ENCODE data around the gene DHRS3.
"Not testable (repeated sequence)": the region's sequence is repeated elsewhere in the genome, so short reads cannot be mapped to it uniquely, and the experiment has no call there.

DHRS3 gene

DNA sequence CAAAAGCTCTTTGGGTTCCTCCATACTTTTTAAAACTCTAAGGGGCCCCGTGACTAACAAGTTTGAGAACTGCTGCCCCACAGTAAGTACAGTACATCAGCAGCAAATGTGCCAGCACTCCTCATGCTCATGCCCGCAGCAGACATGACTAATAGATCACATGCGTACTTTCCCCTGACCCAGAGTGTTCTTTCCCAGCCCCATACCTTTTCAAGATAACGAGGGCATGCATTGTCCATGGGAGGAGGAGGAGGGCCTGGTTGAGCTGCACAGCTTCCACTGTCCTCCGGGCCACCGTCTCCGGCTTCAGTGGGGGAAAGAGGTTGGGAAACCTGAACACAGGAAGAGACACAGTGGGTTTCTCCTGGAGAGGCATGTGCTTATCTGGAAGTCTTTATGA, 45.5 kb downstream of the DHRS3 start:
- DNase-seq = no peak

DNA sequence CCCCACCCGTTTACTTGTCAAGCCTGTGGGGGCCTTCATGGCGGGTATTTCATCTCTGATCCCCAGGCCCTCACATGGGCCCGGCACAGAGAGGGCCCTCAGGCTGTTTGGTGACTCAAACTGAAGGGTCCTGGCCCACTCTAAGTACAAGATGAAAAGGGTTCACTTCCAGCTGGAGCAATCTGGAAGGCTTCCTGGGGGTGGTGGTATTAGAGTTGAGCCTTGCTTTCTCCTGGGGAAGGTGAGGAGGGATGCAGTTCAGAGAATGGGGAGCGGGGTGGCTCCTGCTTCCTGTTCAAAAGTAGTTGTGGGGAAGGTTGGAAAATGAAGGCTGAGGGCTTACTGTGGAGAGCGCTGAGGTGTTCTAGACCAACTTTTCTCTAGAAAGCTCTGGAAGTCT, 47.7 kb downstream of the DHRS3 start:
- DNase-seq = no peak

DNA sequence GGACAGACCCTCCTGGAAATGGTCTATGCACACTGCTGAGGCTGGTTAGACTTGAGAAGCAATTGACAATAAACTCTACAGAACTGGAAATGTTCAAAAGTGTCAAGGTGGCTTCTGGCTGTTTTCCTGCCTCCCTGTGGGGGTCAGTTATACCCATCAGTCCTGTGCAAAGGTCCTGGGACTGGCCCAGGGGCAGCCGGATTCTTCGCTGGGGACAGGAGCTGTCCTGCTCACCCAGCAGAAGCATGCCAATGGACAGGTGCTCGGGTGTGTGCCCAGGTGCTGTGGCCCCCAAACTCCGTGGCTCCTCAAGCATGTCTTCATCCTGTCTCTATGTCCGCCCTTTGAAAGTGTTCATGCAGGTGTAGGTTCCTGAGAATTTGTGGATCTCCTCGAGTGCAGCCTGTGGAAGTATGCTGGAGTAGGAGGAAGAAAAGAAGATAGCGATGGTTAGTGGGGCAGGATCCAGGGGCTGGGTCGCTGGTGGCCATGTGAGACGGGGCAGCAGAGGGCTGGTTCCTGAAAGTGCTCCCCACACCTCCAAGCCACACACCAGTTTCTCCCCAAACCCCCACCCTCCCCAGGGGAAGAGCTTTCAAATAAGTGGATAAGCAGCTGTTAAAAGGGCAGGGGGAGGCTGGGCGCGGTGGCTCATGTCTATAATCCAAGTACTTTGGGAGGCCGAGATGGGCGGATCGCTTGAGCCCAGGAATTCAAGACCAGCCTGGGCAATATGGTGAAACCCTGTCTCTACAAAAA, 49.8 kb downstream of the DHRS3 start:
- DNase-seq = no peak

DNA sequence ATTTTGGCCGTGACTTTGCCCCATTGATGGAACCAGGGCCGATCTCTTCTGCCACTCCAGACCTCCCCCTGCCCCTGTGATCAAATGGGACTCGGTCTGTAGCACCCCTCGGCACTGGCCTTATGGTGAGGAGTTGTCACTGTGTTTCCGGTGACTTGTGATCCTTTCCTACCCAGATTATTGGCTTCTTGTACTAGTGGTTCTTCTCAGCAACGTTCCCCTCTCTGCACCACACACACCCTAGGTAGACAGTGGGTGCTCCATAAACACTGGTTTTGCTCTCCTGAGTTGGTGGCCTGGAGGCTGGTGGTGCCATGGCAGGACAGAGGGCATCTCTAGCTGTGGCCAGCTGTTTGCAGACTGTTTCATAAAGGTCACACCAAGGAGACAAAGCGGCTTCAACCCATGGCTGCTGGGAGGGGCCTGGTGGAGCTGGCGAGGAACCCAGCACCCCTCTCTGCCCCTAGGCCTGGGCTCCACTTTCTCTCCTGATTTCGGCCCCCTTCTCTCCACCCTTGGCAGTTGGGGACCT, 50.7 kb downstream of the DHRS3 start:
- no peak for DNase-seq

DNA sequence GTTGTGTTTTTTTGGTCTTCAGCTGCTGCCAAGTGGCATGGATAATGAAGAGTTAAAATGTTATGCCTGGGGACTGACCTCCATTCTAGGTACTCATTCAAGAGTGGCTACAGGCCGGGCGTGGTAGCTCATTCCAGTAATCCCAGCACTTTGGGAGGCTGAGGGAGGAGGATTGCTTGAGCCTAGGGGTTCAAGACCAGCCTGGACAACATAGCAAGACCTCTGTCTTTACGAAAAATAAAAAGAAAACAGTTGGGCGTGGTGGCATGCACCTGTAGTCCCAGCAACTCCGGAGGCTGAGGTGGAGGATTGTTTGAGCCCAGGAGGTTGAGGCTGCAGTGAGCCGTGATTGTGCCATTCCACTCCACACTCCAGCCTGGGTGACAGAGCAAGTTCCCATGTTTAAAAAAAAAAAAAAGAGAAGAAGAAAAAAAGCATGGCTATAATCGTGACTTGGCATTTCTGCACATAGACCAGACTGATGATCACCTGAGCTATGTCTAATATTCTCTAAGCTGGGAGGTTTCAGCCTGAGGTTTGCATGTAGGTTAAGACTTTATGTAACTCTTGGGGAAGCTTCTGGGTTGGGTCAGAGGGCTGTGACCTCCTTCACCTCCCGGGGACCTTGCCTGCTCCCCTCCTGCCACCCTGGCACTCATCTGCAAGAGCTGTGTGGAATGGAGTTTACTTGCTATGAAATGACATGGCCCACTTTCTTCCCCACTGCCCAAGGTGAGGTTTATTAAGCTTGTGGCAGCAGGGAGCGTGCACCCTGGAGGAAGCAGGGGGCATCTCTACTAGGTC, 51.3 kb downstream of the DHRS3 start:
- DNase-seq = no peak

DNA sequence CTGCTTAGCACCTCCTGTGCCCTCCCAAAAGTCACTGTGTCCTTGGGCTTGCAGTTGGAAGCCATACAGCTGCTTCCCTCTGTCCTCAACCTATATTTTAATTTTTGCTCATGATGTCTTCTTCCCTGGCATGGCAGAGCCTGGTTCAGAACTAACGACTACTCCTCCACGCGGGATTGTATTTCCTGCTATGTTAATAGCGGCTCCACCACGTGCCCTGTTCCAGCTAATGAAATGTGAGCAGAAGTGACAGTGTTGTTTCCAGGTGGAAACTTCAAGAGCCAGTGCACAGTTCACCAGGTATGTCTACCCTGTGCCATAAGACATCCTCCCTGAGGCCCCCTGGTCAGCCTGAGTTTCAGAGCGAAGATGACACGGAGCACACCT, 52.1 kb downstream of the DHRS3 start:
- no peak for DNase-seq

DNA sequence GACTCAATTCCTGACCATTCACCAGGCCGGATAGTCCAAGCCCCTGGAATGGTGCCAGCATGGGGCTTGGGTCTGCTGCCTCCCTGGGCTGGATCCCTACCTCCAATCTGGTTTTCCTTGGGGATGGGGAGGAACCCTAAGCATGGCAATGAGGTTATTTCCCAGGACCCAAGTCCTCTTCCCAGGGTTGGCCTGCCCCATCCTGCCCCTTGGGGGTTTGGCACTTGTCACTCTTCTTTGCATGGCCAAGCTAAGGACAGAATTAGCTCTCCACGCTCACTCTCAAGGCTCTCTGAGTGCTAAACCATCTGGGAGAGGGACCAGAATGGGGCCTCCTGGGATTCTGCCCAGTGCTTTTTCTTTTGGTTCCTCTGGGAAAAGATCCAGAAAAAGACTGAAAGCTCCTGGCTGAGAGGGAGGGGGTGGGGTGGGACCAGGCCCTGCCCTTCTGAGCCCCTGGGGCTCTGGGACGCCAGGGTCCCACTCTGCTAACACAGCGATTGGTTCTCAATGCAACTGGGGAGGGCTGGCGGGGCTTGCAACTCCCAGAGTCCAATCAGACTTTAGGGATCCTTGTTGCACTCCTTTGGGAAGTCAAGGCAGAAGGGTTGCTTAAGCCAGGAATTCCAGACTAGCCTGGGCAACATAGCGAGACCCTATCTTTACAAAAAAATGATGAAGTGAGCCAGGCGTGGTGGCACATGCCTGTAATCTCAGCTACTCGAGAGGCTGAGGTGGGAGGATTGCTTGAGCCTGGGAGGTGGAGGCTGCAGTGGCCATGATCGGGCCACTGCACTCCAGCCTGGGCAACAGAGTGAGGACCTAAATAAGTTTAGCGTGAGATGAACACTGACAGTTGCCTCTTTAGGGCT, 52.7 kb downstream of the DHRS3 start:
- no peak for DNase-seq

DNA sequence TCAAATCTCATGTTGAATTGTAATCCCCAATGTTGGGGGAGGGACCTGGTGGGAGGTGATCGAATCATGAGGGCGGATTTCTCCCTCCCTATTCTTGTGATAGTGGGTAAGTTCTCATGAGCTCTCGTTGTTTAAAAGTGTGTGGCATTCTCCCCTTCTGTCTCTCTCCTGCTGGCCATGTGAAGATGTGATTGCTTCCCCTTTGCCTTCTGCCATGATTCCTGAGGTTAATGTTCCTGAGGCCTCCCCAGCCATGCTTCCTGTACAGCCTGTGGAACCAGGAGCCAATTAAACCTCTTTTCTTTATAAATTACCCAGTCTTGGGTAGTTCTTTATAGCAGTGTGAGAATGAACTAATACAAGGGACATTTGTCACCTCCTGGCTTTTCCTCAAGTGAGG, 53.8 kb downstream of the DHRS3 start:
- DNase-seq = not testable (repeated sequence)

DNA sequence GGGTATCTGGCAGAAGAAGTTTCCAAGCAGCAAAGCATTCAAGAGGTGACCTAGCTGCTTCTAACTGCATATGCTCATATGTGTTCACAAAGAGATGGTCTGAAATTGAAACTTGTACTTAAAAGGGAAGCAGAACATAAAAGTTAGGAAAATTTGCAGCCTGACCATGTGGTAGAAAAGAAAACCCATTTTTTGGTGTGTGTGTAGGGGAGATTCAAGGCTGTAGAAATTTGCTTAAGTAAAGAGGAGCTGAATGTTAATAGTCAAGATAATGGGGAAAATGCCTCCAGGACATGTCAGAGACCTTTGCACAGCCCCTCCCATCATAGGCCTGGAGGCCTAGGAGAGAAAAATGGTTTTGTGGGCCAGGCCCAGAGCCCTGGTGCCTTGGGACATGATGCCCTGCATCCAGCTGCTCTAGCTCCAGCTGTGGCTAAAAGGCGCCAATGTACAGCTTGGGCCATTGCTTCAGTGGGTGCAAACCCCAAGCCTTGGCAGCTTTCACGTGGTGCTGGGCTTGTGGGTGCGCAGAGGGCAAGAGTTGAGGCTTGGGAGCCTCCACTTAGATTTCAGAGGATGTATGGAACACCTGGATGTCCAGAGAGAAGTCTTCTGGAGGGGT, 54.9 kb downstream of the DHRS3 start:
- no peak for DNase-seq

DNA sequence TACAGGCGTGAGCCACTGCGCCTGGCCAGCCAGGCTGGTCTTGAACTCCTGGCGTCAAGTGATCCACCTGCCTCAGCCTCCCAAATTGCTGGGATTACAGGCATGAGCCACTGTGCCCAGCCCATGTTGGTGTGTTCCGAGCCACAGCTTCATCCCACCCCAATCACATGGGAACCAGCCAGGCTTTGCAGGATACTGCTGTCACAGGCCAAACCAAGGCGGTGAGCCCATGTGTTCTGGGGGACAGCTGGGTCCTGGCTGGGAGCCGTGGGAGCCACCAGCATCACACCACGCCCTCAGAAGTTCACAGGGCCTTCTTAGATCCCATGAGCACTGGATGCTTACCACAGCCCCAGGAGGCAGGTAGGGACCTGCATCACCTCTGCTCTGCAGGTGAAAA, 56.9 kb downstream of the DHRS3 start:
- no peak for DNase-seq

DNA sequence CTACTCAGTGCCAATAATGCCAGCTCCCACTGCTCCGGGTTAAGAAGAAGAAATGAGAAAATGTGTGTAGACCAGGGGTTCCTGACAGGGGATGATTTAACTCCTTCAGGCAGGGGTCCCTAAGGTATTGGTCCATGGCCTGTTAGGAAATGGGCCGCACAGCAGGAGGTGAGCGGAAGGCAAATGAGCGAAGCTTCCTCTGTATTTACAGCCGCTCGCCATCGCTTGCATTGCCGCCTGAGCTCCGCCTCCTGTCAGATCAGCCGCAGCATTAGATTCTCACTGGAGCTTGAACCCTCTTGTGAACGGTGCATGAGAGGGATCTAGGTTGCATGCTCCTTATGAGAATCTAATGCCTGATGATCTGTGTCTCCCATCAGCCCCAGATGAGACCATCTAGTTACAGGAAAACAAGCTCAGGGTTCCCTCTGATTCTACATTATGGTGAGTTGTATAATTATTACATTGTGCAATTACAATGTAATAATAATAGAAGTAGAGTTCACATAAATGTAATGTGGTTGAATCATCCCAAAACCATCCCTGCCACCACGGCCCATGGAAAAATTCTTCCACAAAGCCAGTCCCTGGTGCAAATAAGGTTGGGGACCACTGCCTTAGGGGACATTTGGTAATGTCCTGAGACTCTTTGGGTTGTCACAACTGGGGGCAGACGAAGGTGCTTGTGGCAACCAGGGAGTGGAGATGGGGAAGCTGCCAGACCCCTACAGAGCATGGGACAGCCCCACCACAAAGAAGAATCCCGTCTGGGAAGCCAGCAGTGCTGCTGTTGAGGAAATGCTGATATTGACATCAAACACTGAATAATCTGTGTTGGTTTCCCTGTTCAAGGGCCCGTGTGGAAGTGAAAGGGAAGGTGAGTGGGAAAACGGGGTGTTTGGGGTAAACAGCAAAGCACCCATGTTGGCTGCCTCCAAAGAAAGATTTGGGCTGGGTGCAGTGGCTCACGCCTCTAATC, 60.8 kb downstream of the DHRS3 start:
- DNase-seq = no peak

DNA sequence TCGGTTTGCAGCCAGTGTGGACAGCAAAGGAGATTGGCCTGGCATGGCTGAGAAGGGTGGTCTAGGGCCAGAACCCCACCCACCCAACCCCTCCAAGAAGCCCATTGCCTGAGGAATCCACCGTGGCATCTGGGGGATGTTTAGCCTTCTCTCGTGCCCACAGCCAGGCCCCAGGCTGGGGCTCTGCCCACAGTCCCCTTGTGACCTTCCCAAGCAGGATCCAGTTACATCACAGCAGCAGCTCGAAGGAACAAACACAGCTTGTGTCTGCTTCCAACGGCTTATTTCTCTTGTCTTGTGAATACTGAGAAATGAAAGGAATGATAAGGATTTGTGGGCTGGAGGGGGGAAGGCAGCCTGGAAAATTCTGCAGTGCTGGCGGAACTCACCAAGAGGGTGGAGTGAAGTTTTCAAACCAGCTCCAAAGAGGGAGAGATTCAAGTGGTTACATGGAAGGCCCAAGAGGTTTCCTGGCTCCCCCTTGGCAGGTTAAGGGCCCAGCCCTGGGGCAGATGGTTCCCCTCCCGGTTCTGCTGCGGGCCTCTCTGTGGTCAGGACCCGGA, 61.6 kb downstream of the DHRS3 start:
- DNase-seq = no peak

DNA sequence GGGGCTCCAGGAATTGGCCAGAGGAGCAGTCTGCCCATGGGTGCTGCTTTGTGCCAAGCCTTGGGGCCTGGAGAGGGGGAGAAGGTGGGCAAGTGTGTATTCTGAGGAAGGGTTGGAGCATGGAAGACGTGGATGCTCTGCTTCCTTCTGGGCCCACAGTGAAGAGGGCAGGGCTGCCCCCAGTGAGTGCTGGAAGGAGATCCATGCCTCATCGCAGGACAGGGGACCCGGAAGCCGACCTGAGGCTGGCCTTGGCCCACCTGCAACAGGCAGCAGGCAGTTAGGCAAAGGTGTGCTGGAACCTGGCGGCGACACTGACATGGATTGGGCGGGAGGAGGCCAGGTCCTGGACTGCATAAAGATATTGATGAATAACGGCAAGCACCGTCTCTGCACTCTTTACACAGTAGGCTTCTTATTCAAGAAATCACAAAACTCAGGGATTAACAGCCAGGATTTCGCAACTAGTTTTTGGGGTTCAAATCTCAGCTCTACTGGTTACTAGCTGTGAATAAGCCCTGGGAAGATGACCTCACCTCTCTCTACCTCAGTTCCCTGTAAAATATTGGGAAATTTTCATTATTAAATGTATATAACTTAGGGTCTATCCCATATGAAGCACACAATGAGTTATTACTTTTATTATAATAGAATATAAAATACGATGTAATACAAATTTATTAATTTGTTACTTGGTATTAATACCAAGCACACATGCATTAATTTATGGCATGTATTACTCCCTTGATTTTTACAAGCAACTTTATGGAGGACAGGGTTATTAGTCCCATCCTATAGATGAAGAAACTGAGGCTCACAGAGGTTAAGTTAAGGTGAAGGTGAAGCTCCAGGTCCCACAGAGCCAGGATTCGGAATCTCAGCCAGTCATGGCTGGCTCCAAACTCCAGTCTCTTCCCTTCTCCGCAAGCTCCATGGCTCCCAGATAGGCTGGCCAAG, 62.3 kb downstream of the DHRS3 start:
- no peak for DNase-seq

DNA sequence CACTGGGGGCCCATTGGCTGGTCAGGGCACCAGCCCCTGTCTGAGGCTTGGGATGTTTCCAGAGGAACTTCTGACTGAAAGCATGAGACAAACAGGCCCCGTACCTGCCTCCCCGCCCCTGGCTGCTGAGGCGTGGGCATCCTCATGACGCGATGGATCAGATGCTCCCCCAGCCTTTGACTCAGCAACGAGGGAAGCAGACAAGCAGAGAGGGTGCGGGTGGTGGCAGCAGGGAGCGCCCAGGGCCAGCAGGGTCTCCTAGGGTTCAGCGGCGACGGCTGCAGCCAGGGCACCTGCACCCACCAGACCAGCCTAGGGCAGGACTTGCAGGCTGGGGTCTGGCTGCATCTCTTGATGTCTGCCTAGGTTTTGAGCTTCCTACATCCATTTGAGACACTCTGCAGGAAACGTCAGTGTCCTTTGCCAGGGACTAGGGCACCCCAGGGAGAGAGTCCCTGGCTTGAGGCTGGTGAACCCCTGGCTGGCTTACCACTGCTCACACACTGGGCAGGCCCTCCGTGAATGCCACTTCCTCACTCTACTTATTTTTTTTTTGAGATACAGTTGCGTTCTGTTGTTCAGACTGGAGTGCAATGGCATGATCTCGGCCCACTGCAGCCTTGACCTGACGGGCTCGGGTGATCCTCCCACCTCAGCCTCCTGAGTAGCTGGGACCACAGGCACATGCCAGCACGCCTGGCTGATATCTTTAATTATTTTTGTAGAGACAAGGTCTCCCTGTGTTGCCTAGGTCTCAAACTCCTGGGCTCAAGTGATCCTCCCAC, 63.3 kb downstream of the DHRS3 start:
- no peak for DNase-seq

DNA sequence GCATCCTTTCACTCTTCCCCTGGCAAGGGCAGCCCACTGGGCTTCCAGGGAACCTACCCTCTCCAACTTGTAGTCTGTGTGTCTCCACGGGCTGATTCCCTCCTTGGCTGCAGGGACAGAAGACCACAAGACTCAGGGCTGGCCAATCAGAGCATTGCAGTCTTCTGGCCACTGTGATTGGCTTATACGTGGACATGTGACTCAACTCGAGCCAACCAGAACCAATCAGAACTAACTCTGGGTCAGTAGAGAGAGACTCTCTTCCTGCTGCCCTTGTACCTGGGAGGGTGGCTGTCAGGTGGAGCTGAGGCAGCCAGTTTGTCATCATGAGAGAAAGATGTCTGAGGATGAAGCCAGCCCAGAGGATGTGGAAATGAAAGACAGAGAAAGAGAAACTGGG, 64.0 kb downstream of the DHRS3 start:
- DNase-seq = no peak

DNA sequence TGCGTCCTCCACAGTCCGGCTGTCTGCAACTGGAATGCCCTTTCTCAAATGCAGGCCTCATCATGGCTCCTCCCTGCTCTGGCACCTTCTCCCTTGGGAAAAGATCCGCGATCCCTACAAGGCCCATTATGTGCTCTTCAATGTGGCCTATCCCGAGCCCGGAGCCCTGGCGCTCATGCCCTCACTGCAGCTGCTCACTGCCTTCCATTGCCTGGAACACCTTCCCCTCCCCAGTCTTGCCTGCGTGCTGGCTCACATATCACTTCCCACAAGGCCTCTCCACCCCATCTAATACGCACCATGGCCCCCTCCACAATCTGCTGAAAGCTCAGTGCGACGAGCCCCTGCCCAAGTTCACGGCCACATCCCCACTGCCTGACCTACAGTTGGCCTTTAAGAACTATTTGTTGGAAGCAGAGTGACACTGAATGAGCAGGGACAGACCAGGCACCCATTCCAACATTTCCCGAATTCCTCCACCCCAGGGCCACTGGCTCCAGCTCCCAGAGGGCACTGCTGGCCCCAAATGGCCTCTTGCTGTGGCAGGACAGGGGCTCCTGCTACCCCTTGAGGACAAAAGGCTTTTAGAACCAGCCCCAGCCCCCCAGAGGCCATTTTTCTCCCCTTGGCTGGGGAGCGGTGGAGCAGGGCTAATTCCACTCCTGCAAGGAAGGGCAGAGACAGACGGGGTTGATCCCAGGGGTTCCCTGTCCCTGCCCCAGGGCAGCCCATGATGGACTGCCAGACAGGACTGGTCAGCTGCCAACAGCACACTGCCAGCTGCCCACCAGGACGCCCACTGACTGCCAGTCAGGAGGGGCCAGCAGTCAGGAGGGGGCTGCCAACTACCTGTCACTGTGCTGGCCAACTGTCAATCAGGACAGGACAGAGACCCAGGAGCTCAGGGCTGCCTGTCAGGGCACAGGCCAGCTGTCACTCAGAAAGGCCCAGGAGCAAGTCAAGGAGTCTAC, 64.8 kb downstream of the DHRS3 start:
- no peak for DNase-seq

DNA sequence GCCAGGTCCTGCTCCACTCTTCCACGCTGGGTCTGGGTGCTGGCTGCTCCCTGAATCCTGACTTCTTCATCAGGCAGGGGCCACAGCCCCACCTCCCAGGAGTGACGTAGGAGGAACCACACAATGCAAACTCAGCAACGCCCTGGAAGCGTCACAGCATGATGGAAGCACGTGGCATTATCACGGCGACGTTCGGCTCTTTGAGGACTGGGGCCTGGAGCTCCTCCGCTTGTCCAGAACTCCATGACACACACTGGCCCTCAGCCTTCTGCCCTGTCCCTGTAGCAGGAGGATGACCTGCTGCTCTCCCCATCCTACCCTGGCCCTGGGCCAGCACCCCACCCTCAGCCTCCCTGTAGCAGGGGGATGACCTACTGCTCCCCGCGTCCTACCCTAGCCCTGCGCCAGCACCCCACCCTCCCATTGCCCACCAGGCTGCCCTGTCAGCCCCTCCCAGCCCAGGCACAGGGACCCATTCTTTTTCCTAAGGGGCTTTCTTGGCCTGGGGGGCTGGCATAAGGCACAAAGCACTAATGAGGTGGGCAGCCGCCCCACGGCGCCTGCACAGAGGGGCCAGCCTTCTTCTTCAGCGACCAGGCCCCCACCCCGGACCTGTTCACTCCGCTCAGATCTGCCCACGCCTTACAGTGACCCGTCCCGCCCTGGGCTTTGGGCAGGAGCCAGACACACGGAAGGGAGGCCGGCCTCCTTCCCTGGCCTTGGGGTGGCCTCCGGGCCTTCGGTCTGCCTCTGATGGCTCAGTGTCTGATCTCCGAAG, 65.7 kb downstream of the DHRS3 start:
- DNase-seq = no peak
